Measurements from ENCODE around the gene KIF15.

The KIF15 gene, protein sequence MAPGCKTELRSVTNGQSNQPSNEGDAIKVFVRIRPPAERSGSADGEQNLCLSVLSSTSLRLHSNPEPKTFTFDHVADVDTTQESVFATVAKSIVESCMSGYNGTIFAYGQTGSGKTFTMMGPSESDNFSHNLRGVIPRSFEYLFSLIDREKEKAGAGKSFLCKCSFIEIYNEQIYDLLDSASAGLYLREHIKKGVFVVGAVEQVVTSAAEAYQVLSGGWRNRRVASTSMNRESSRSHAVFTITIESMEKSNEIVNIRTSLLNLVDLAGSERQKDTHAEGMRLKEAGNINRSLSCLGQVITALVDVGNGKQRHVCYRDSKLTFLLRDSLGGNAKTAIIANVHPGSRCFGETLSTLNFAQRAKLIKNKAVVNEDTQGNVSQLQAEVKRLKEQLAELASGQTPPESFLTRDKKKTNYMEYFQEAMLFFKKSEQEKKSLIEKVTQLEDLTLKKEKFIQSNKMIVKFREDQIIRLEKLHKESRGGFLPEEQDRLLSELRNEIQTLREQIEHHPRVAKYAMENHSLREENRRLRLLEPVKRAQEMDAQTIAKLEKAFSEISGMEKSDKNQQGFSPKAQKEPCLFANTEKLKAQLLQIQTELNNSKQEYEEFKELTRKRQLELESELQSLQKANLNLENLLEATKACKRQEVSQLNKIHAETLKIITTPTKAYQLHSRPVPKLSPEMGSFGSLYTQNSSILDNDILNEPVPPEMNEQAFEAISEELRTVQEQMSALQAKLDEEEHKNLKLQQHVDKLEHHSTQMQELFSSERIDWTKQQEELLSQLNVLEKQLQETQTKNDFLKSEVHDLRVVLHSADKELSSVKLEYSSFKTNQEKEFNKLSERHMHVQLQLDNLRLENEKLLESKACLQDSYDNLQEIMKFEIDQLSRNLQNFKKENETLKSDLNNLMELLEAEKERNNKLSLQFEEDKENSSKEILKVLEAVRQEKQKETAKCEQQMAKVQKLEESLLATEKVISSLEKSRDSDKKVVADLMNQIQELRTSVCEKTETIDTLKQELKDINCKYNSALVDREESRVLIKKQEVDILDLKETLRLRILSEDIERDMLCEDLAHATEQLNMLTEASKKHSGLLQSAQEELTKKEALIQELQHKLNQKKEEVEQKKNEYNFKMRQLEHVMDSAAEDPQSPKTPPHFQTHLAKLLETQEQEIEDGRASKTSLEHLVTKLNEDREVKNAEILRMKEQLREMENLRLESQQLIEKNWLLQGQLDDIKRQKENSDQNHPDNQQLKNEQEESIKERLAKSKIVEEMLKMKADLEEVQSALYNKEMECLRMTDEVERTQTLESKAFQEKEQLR (N-terminal part only)

DNA sequence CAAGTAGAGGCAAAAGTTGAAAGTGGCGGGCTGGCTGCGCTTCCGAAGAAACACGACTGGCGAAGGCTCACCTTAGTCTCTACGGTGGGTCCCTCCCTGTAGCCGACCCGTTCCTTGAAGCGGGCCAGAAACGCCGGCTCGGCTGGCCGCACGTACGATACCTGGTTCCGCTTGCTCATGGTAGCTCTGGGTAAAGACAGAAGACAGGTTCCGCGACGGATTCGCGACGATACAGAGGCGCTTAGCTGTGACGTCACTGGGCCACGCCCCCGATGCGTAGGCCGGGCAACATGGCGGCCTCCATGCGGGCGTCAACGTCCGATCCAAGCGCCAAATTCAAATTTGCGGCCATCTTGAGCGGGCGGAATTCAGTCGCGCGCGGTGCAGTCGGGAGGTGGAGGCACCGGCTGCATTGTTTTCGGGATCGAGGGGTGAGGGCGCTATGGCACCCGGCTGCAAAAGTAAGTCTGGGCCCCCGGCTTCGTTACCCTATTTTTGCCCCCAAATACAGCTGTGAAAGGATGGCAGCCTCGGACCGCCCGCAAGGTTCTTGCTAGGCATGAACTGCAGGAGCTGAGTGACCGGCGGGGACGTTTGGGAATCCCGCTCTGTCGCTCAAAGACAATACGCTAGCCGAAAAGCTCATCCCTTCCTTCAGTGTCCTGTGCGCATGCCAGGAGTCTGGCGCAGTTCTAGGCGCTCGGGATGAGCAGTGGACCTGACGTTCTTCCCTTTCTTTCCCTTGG, at the start of gene KIF15, which contains the start of gene KIAA1143:
KIF15 (plus strand) TSS at position 371 of the 746 bp plus-strand sequence; CDS start at position 443, 72 bp downstream.
KIAA1143 (minus strand) TSS at position 196 of the 746 bp plus-strand sequence; CDS start at position 179, 17 bp downstream.
- peak; percentile 94 for DNase-seq
- Mint-ChIP-seq H3K27me3 (no peaks in the 10 kb centered on the region), H3K4me3 (peak within 1 kb of the TSS; percentile 84 to 93), H3K9me3 (peaks cover 11 to 12% of the 10 kb centered on the region in 2 donors), H3K27ac (peak within 1 kb of the TSS; percentile 96), H3K4me1 (peaks cover 16 to 25% of the 10 kb centered on the region in 2 donors), H3K36me3 (peaks cover 24 to 42% of the 10 kb centered on the region in 2 donors)
- ATAC-seq (replicated peaks) = peak; percentile 95 to 98

DNA sequence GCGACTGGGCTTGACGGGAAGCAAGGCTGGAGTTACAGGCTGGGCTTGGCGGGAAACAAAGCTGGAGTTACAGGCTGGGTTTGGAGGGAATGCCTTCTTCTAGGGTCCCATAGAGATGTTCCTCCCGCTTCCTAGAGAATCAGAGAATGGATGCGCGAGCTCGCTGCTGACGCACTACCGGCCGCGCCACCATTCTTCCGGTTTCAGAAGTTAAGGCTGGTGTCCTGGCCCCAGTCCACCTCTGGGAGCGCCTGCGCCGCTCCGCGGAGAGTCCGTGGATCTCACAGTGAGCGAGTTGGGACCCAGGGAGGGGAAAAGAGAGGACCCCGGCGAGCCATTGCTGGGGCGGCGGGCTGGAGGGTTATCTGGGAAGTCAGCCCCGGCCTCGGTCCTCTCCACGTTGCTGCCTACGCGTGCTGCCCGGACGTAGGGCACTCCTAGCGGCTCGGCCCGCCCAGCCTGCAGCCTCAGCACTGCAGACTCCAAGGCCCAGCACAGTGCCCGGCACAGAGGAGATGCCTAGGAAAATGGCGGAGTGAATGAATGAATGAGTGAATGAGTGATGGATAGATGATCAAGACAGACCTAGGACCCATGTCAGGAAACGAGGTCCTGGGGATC, 49.0 kb upstream of the KIF15 start, which contains the start of gene ZNF502:
ZNF502 (plus strand) TSS at position 206 of the 621 bp plus-strand sequence. CDS start 7,602 bp downstream, outside the sequence.
- ATAC-seq (replicated peaks) (peak; percentile 97 to 99), DNase-seq (peak; percentile 67)
- H3K4me3 Mint-ChIP-seq = peak within 1 kb of the TSS; percentile 97 to 99
- peaks cover 26 to 28% of the 10 kb centered on the region in 2 donors for H3K9me3 Mint-ChIP-seq
- H3K27me3 Mint-ChIP-seq = peaks cover 15 to 26% of the 10 kb centered on the region in 2 donors
- H3K4me1 Mint-ChIP-seq = peaks cover 4 to 16% of the 10 kb centered on the region in 2 donors
- peaks cover 39 to 54% of the 10 kb centered on the region in 2 donors for H3K36me3 Mint-ChIP-seq
- H3K27ac Mint-ChIP-seq = peak within 1 kb of the TSS; percentile 98

DNA sequence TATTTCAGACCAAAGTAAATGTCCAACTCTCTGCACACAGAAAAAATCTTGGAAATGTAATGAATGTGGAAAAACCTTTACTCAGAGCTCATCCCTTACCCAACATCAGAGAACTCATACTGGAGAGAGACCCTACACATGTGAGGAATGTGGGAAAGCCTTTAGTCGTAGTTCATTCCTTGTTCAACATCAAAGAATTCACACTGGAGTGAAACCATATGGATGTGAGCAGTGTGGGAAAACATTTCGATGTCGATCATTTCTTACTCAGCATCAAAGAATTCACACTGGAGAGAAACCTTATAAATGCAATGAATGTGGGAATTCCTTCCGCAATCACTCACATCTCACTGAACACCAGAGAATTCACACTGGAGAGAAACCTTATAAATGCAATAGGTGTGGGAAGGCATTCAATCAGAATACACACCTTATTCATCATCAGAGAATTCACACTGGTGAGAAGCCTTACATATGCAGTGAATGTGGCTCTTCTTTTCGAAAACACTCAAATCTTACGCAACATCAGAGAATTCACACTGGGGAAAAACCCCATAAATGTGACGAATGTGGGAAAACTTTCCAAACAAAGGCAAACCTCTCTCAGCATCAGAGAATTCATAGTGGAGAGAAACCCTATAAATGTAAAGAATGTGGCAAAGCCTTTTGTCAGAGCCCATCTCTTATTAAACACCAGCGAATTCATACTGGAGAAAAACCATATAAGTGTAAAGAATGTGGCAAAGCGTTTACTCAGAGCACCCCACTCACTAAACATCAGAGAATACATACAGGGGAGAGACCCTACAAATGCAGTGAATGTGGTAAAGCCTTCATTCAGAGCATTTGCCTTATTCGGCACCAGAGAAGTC, 40.1 kb upstream of the KIF15 start:
- no peak for ATAC-seq (replicated peaks)
- Mint-ChIP-seq H3K4me1 (no peaks in the 10 kb centered on the region), H3K4me3 (no peak overlapping the region), H3K27me3 (no peaks in the 10 kb centered on the region), H3K36me3 (peaks cover 68 to 82% of the 10 kb centered on the region in 2 donors), H3K9me3 (peaks cover 42 to 49% of the 10 kb centered on the region in 2 donors), H3K27ac (no peak overlapping the region)
- no peak for DNase-seq

DNA sequence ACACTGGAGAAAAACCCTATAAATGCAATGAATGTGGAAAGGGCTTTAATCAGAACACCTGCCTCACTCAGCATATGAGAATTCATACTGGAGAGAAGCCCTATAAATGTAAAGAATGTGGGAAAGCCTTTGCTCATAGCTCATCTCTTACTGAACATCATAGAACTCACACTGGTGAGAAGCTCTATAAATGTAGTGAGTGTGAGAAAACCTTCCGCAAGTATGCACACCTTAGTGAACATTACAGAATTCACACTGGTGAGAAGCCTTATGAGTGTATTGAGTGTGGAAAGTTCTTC, 39.5 kb upstream of the KIF15 start:
- Mint-ChIP-seq H3K9me3 (peaks cover 39 to 45% of the 10 kb centered on the region in 2 donors), H3K27ac (no peak overlapping the region), H3K27me3 (no peaks in the 10 kb centered on the region), H3K4me1 (no peaks in the 10 kb centered on the region), H3K4me3 (no peak overlapping the region), H3K36me3 (peaks cover 63 to 76% of the 10 kb centered on the region in 2 donors)
- ATAC-seq (replicated peaks) (no peak), DNase-seq (no peak)

DNA sequence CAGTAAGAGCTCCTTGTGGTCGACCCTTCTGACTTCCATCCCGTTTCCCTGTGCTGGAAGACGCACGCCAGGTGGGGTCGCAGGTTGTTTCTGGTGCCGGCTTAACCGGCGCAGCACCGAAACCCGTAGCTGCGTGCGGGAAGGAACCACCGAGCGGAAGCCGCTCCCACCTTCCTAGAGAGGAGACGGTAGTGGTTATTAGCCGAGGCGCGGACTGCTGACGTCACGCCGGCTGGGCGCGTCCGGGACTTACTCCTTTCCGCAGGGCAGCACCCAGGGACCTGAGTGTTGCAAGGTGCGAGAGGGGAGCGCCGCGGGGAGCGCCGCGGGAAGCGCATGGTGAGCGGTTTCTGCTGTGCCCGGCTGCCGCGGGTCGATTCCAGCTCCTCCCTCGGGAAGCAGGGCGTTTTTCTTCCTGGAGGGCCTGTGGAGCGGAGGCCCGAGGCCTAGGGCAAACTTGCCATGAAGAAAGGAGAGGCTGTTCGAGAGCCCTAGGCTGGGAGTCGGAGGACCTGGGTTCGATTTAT, 32.1 kb upstream of the KIF15 start, which contains the start of gene ZNF501:
ZNF501 (plus strand) TSS at position 252 of the 527 bp plus-strand sequence. CDS start 4,787 bp downstream, outside the sequence.
- H3K27ac Mint-ChIP-seq = peak within 1 kb of the TSS; percentile 99
- H3K4me1 Mint-ChIP-seq = peaks cover 7 to 15% of the 10 kb centered on the region in 2 donors
- peaks cover 51 to 66% of the 10 kb centered on the region in 2 donors for H3K36me3 Mint-ChIP-seq
- DNase-seq (peak; percentile 89), ATAC-seq (replicated peaks) (peak; percentile 100)
- peaks cover 44 to 45% of the 10 kb centered on the region in 2 donors for H3K9me3 Mint-ChIP-seq
- H3K27me3 Mint-ChIP-seq = no peaks in the 10 kb centered on the region
- H3K4me3 Mint-ChIP-seq = peak within 1 kb of the TSS; percentile 99 to 100

DNA sequence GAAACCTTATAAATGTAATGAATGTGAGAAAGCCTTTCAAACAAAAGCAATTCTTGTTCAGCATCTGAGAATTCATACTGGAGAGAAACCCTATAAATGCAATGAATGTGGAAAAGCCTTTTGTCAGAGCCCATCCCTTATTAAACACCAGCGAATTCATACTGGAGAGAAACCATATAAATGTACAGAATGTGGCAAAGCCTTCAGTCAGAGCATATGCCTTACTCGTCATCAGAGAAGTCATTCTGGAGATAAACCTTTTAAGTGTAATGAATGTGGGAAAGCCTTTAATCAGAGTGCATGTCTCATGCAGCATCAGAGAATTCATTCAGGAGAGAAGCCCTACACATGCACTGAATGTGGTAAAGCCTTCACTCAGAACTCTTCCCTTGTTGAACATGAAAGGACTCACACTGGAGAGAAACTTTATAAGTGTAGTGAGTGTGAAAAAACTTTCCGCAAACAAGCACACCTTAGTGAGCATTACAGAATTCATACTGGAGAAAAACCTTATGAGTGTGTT, 26.9 kb upstream of the KIF15 start:
- H3K36me3 Mint-ChIP-seq = peaks cover 57 to 72% of the 10 kb centered on the region in 2 donors
- peaks cover 39 to 44% of the 10 kb centered on the region in 2 donors for H3K9me3 Mint-ChIP-seq
- DNase-seq (no peak), ATAC-seq (replicated peaks) (no peak)
- no peak overlapping the region for H3K4me3 Mint-ChIP-seq
- no peak overlapping the region for H3K27ac Mint-ChIP-seq
- no peaks in the 10 kb centered on the region for H3K27me3 Mint-ChIP-seq
- H3K4me1 Mint-ChIP-seq = peaks cover 0 to 6% of the 10 kb centered on the region in 2 donors

DNA sequence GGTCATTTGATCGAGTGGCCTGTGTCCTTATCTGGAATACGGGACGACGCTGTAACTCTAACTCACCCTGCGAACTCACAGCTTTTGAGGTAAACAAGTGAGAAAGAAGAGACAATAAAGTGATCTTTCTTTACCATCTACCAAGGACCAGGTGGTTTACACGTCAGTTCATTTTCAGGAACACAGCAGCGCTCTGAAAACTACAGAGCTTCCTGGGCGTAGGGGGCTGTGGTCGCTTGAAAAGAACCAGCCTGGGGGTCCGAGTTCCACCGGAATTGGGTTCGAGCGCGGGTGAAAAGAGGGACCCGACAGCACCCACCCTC, 532 bp upstream of the KIF15 start:
- DNase-seq (no peak), ATAC-seq (replicated peaks) (peak; percentile 22 to 33)
- H3K4me1 Mint-ChIP-seq = peaks cover 16 to 25% of the 10 kb centered on the region in 2 donors
- peaks cover 11 to 12% of the 10 kb centered on the region in 2 donors for H3K9me3 Mint-ChIP-seq
- peak overlapping the region; percentile 96 for H3K27ac Mint-ChIP-seq
- peak overlapping the region; percentile 84 to 93 for H3K4me3 Mint-ChIP-seq
- H3K27me3 Mint-ChIP-seq = no peaks in the 10 kb centered on the region
- H3K36me3 Mint-ChIP-seq = peaks cover 24 to 43% of the 10 kb centered on the region in 2 donors

DNA sequence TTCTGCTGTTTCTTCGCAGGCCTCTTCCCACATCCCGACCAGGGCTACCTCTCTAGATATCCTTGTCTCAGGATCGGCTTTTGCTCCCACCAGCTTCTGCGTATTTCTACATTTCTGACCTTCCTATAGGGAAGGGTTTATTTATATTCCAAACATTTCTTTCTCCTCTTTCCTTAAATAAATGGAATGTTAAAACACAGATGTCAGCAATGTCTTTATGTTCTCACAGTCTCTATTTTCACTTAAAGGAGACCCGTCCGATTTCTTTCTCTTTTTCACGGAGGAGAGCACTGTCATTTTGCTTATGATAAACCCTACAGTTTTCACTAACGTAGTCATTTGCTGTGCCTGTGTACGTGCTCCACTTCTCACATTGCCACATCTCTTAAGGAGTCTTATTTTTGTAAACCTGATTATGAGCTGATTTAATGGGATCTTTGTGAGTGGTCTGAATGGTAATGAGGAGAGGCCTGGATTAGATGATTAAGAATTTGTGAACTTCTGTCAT, 630 bp downstream of the KIF15 start:
- ATAC-seq (replicated peaks) = no peak
- peak overlapping the region; percentile 96 for H3K27ac Mint-ChIP-seq
- H3K4me3 Mint-ChIP-seq = peak overlapping the region; percentile 84 to 93
- H3K4me1 Mint-ChIP-seq = peaks cover 14 to 23% of the 10 kb centered on the region in 2 donors
- peaks cover 9 to 10% of the 10 kb centered on the region in 2 donors for H3K9me3 Mint-ChIP-seq
- no peaks in the 10 kb centered on the region for H3K27me3 Mint-ChIP-seq
- no peak for DNase-seq
- peaks cover 19 to 41% of the 10 kb centered on the region in 2 donors for H3K36me3 Mint-ChIP-seq

DNA sequence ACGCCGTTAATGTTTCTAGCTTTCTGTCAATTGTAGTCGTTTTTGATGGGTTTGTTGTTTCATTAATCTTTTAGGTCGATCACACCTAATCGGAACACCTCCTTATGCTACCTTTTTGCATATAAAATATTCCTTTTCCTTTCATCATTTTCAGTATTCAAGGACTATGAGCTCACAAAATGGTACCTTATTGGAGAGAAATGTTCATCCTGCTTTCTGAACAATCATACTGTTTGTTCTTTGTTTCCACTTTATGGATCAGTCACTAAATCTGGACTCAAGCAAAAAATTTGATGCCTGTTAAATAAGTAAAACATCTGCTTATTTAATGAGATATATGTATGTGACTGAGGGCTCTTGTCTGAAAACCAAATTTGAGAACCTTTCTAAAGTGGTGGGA, 1.1 kb downstream of the KIF15 start:
- Mint-ChIP-seq H3K27ac (no peak overlapping the region), H3K4me1 (peaks cover 12 to 19% of the 10 kb centered on the region in 2 donors), H3K27me3 (no peaks in the 10 kb centered on the region), H3K4me3 (peak overlapping the region; percentile 84 to 93), H3K9me3 (peaks cover 5 to 6% of the 10 kb centered on the region in 2 donors), H3K36me3 (peaks cover 16 to 39% of the 10 kb centered on the region in 2 donors)
- ATAC-seq (replicated peaks) (no peak), DNase-seq (no peak)

DNA sequence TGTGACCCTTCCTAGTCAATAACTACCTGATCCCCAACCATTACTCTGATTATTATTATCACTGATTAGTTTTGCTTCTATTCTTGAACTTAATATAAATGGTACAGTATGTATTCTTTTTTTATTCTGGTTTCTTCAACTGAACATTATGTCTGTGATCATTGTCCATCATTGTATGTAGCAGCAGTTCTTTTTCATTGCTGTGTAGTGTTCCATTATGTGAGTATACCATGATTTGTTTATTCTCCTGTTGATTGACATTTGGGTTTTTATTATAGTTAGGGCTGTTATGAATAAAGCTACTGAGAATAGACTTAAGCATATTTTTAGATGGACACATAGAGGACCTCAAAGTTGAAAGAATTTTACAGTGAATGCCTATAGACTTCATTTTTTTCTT, 2.7 kb downstream of the KIF15 start:
- Mint-ChIP-seq H3K27ac (no peak overlapping the region), H3K36me3 (peaks cover 16 to 34% of the 10 kb centered on the region in 2 donors), H3K4me1 (peaks cover 12 to 13% of the 10 kb centered on the region in 2 donors), H3K27me3 (no peaks in the 10 kb centered on the region), H3K9me3 (peaks cover 0 to 3% of the 10 kb centered on the region in 2 donors), H3K4me3 (no peak overlapping the region)
- DNase-seq (no peak), ATAC-seq (replicated peaks) (no peak)

DNA sequence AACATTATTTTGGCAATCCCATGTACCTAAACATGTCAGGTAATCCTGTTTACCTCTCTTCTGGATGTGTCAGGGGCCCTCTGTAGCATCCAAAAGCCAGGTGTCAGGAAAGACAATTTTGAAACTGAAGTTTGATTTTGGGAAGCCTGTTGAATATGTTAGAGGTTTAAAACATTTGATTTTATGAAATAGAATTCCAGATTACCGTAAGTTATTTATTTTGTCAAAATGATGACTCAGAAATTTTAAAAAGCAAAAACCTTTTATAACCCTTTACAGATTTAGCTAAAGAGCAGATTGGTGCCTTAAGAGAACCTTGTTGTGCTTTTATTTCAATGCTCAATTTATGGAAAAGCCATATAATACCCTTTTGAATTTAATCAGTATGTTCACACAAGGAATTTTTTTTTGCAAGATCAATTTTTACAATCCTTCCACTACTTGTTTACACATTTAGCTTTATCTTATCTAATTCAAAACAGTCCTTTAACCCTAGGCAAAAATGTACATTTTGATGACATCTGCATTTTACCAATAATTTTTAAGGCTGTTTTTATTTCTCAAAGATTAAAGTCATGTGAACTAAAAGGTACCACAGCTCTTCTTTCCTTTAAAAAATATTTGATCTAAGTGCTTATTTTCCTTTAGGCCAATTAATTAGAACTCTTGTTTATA, 10.0 kb downstream of the KIF15 start:
- DNase-seq (no peak), ATAC-seq (replicated peaks) (no peak)
- no peak overlapping the region for H3K27ac Mint-ChIP-seq
- no peaks in the 10 kb centered on the region for H3K27me3 Mint-ChIP-seq
- H3K4me3 Mint-ChIP-seq = no peak overlapping the region
- H3K4me1 Mint-ChIP-seq = no peaks in the 10 kb centered on the region
- peaks cover 28 to 41% of the 10 kb centered on the region in 2 donors for H3K36me3 Mint-ChIP-seq
- H3K9me3 Mint-ChIP-seq = peaks cover 3 to 17% of the 10 kb centered on the region in 2 donors

Measured in stimulated activated naive B cell treated with anti-CD40 and anti-IgM and Interleukin-4, amounts not matched to agents 10 μg/mL and 1 μg/mL and 100 μg/mL, for 72 hours (primary cell).